ENCODE measurements around the gene TFEB.

GRCh38 chr6:41732591-41733359 lies 2.6 kb downstream of the TFEB start:
- TF ChIP-seq, protein P1, sequence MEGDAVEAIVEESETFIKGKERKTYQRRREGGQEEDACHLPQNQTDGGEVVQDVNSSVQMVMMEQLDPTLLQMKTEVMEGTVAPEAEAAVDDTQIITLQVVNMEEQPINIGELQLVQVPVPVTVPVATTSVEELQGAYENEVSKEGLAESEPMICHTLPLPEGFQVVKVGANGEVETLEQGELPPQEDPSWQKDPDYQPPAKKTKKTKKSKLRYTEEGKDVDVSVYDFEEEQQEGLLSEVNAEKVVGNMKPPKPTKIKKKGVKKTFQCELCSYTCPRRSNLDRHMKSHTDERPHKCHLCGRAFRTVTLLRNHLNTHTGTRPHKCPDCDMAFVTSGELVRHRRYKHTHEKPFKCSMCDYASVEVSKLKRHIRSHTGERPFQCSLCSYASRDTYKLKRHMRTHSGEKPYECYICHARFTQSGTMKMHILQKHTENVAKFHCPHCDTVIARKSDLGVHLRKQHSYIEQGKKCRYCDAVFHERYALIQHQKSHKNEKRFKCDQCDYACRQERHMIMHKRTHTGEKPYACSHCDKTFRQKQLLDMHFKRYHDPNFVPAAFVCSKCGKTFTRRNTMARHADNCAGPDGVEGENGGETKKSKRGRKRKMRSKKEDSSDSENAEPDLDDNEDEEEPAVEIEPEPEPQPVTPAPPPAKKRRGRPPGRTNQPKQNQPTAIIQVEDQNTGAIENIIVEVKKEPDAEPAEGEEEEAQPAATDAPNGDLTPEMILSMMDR (IDR thresholded peaks at IDR 0.05), result no peak
- no peak for TF ChIP-seq EZH2 (IDR thresholded peaks at IDR 0.05)
- no peak for TF ChIP-seq EZH2phosphoT487 (IDR thresholded peaks at IDR 0.05)
